ENCODE data around the gene RPS13.
"Not testable (repeated sequence)": the region's sequence is repeated elsewhere in the genome, so short reads cannot be mapped to it uniquely, and the experiment has no call there.

Gene RPS13

GRCh38 chr11:17077520-17078401, at the start of gene RPS13:
Gene RPS13 (minus strand): TSS chr11:17077667. CDS start chr11:17077641, 26 bp downstream.
- peak; percentile 91 for DNase-seq

- DNase-seq, result no peak
Measured at GRCh38 chr11:17121981-17122380, 44.5 kb upstream of the RPS13 start.

GRCh38 chr11:17117262-17117661, 39.8 kb upstream of the RPS13 start:
- no peak for DNase-seq

- no peak for DNase-seq
Measured at GRCh38 chr11:17116117-17116516, 38.6 kb upstream of the RPS13 start.

GRCh38 chr11:17107745-17108144, 30.3 kb upstream of the RPS13 start:
- not testable (repeated sequence) for DNase-seq

- not testable (repeated sequence) for DNase-seq
Measured at GRCh38 chr11:17105404-17106040, 28.1 kb upstream of the RPS13 start.

GRCh38 chr11:17102462-17102861, 25.0 kb upstream of the RPS13 start:
- DNase-seq, result no peak

GRCh38 chr11:17098658-17099057, 21.2 kb upstream of the RPS13 start:
- DNase-seq, result no peak

GRCh38 chr11:17098038-17098437, 20.6 kb upstream of the RPS13 start:
- DNase-seq, result no peak

- not testable (repeated sequence) for DNase-seq
Measured at GRCh38 chr11:17085976-17086375, 8.5 kb upstream of the RPS13 start.

- no peak for DNase-seq
Measured at GRCh38 chr11:17077240-17077519, 287 bp downstream of the RPS13 start.

- no peak for DNase-seq
Measured at GRCh38 chr11:17076517-17077239, 789 bp downstream of the RPS13 start.

GRCh38 chr11:17075506-17075905, 2.0 kb downstream of the RPS13 start:
- no peak for DNase-seq

GRCh38 chr11:17073370-17074027, 4.0 kb downstream of the RPS13 start:
- DNase-seq, result no peak

- no peak for DNase-seq
Measured at GRCh38 chr11:17067417-17067816, 10.1 kb downstream of the RPS13 start.

- DNase-seq, result no peak
Measured at GRCh38 chr11:17066691-17067090, 10.8 kb downstream of the RPS13 start.

- DNase-seq, result no peak
Measured at GRCh38 chr11:17063171-17064002, 14.1 kb downstream of the RPS13 start.

- not testable (repeated sequence) for DNase-seq
Measured at GRCh38 chr11:17051146-17051545, 26.3 kb downstream of the RPS13 start.

GRCh38 chr11:17048491-17048890, 29.0 kb downstream of the RPS13 start:
- not testable (repeated sequence) for DNase-seq

- no peak for DNase-seq
Measured at GRCh38 chr11:17046690-17047089, 30.8 kb downstream of the RPS13 start.

GRCh38 chr11:17036666-17037658, 40.5 kb downstream of the RPS13 start:
- no peak for DNase-seq
